ENCODE results near the gene MSLN. TPM values are rescaled to one million over a fixed set of nuclear protein-coding genes. Genes with fewer than 3 reads are reported as not detected.
A peak's percentile ranks its signal among the peaks of the same experiment; 100 is the strongest.

Gene MSLN
- total RNA-seq, 2 donors from 2014 or later = 1.3 TPM; not detected in 1

DNA sequence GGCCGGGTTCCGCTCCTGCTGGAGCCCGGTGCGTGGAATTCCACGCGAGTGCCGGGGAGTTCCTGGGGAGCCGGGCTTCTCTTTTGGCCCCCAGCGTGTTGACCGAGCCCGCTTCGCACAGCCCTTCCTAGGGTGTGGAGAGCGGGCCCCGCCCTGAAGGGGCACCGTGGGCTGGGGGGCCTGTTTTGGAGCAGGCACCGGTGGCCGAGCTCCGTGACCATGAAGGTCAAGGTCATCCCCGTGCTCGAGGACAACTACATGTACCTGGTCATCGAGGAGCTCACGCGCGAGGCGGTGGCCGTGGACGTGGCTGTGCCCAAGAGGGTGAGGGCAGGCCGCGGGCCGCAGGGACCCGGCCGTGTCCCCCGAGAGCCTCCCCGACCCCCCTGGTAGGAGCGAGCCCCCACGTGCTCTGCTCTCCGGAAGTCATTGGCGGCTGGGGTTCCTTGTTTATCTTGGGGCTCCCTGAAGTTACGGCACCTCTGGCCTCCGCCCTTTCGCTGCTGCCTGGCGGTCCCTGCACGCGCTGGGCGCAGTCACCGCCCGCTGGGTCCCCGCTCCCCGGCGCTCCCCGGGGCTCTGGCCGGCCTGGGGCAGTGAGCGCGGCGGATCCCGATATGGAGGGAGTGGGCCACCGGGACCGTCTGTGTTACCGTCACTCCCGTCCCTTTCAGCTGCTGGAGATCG, 33.1 kb upstream of the MSLN start:
- no peaks in the 10 kb centered on the region for H3K27me3 ChIP-seq (replicated peaks; ENCODE audit: insufficient read depth)
- H3K27ac ChIP-seq = no peak overlapping the region
- peak overlapping the region; percentile 71 for H3K4me3 ChIP-seq
- TF ChIP-seq, protein P1, sequence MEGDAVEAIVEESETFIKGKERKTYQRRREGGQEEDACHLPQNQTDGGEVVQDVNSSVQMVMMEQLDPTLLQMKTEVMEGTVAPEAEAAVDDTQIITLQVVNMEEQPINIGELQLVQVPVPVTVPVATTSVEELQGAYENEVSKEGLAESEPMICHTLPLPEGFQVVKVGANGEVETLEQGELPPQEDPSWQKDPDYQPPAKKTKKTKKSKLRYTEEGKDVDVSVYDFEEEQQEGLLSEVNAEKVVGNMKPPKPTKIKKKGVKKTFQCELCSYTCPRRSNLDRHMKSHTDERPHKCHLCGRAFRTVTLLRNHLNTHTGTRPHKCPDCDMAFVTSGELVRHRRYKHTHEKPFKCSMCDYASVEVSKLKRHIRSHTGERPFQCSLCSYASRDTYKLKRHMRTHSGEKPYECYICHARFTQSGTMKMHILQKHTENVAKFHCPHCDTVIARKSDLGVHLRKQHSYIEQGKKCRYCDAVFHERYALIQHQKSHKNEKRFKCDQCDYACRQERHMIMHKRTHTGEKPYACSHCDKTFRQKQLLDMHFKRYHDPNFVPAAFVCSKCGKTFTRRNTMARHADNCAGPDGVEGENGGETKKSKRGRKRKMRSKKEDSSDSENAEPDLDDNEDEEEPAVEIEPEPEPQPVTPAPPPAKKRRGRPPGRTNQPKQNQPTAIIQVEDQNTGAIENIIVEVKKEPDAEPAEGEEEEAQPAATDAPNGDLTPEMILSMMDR (IDR thresholded peaks at IDR 0.05) = no peak
- ATAC-seq (ENCODE audit: insufficient number of reproducible peaks, low FRiP score, low read depth) (no peak), DNase-seq (ENCODE audit: low spot score) (no peak)
- peaks cover 11 to 19% of the 10 kb centered on the region in 2 donors for H3K4me1 ChIP-seq (ENCODE audit: control insufficient read depth in 1 of 2, low read depth in 2 of 2)
- H3K36me3 ChIP-seq = peaks cover 8% of the 10 kb centered on the region
- no peaks in the 10 kb centered on the region for H3K9me3 ChIP-seq

DNA sequence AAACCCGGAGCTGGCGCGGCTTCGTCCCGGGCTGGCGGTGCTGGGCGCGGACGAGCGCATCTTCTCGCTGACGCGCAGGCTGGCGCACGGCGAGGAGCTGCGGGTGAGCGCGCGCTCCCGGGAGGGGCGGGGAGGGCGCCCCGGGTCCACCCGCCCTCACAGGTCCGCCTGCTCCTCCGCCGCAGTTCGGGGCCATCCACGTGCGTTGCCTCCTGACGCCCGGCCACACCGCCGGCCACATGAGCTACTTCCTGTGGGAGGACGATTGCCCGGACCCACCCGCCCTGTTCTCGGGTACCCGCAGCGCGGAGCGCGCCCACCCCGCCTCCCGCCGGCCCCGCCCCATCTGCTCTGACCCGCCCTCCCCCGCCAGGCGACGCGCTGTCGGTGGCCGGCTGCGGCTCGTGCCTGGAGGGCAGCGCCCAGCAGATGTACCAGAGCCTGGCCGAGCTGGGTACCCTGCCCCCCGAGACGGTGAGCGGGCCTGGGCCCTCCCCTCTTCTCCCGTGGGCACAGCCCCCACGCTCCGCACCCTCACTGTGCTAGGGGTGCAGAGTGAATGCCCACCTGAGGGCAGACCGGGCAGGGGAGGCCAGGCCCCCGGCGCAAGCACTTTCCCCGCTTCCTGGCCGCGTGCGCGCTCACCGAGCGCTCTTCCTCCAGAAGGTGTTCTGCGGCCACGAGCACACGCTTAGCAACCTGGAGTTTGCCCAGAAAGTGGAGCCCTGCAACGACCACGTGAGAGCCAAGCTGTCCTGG, 32.2 kb upstream of the MSLN start:
- Histone ChIP-seq H3K4me3 (peak overlapping the region; percentile 71), H3K36me3 (peaks cover 12% of the 10 kb centered on the region), H3K27me3 (replicated peaks; ENCODE audit: insufficient read depth) (no peaks in the 10 kb centered on the region), H3K27ac (no peak overlapping the region), H3K4me1 (ENCODE audit: control insufficient read depth in 1 of 2, low read depth in 2 of 2) (peaks cover 11 to 19% of the 10 kb centered on the region in 2 donors), H3K9me3 (no peaks in the 10 kb centered on the region)
- no peak for ATAC-seq (ENCODE audit: insufficient number of reproducible peaks, low FRiP score, low read depth)
- no peak for DNase-seq (ENCODE audit: low spot score)
- TF ChIP-seq, protein P1 (IDR thresholded peaks at IDR 0.05) = no peak

DNA sequence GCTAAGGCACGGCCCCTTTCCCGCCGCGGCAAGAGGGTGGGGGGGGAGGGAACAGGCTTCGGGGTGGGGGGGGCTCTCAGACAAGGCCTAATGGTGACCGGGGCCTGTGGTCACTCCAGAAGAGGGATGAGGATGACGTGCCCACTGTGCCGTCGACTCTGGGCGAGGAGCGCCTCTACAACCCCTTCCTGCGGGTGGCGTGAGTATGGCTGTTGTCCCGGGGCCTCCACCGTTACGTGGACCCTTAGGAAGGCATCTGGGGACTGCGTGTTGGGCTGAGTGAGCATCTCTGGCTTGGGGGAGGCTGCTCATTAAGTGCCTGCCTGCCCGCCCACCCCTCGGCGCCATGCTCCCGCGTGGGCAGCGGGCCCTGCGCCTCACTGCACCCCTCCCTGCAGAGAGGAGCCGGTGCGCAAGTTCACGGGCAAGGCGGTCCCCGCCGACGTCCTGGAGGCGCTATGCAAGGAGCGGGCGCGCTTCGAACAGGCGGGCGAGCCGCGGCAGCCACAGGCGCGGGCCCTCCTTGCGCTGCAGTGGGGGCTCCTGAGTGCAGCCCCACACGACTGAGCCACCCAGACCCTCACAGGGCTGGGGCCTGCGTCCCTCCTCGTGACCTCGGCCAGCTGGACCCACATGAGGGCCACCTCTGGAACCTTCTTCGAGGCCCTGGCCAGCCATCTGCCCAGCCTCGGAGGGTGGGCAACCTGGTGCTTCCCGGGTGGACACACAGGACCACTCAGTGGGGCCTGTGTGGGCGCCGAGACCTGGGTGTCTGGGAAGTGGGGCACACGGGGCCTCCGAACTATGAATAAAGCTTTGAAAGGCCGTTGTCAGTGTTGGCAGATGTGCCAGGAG, 31.4 kb upstream of the MSLN start:
- no peak for ATAC-seq (ENCODE audit: insufficient number of reproducible peaks, low FRiP score, low read depth)
- TF ChIP-seq, protein P1 (IDR thresholded peaks at IDR 0.05) = no peak
- peaks cover 17% of the 10 kb centered on the region for H3K36me3 ChIP-seq
- no peak for DNase-seq (ENCODE audit: low spot score)
- peaks cover 11 to 19% of the 10 kb centered on the region in 2 donors for H3K4me1 ChIP-seq (ENCODE audit: control insufficient read depth in 1 of 2, low read depth in 2 of 2)
- H3K27me3 ChIP-seq (replicated peaks; ENCODE audit: insufficient read depth) = no peaks in the 10 kb centered on the region
- H3K27ac ChIP-seq = no peak overlapping the region
- H3K9me3 ChIP-seq = no peaks in the 10 kb centered on the region
- H3K4me3 ChIP-seq = peak overlapping the region; percentile 71

DNA sequence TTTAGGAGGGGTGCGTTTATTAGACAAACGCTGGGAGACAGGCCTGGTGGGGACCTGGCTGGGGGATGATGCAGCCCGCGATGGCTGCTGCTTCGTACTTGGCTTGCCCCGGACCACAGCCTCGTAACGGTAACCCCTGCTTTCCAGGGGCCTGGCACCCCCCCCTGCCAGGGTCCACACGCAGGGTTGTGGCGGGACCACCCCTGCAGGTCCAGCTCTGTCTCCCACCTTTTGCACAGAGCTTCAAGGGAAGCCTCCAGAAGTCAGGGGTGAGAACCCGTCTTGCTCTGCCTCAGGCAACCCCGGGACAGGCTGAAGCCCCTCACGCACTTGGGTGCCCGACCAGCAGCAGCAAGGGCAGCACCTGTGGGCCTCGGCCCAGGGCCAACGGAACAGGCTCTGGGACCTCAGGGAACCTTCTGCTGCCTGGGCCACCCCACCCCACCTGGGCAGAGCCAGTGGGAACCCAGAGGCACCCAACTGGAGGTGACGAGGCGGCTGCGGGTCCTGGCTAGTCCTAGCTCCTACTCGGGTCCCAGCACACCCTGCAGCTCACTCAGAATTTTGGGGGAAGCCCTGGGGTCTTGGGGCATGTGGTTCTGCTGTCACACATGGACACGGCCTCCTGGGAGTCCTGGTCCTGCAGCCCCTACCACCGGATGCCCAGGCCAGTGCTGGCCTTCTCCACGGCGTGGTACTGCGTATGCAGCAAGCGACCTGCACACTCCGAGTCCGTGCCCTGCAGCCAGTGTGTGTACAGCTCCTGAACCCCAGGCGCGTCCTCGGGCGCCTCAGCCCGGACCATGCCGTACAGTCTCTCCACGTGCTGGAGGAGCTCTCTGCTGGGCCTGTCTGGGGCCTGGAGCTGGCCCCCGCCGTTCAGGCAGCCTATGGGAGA, 30.5 kb upstream of the MSLN start:
- no peaks in the 10 kb centered on the region for H3K9me3 ChIP-seq
- peaks cover 23% of the 10 kb centered on the region for H3K36me3 ChIP-seq
- H3K27ac ChIP-seq = no peak overlapping the region
- ATAC-seq (ENCODE audit: insufficient number of reproducible peaks, low FRiP score, low read depth) (no peak), DNase-seq (ENCODE audit: low spot score) (no peak)
- H3K4me3 ChIP-seq = no peak overlapping the region
- TF ChIP-seq, protein P1 (IDR thresholded peaks at IDR 0.05) = no peak
- no peaks in the 10 kb centered on the region for H3K27me3 ChIP-seq (replicated peaks; ENCODE audit: insufficient read depth)
- peaks cover 11 to 19% of the 10 kb centered on the region in 2 donors for H3K4me1 ChIP-seq (ENCODE audit: control insufficient read depth in 1 of 2, low read depth in 2 of 2)
